Mammary epithelial cell (primary cell): ENCODE results near the gene ACY1.

Experiments
- EZH2 ChIP-seq: IDR thresholded peaks from 2 replicates; pipeline ENCODE4 v1.6.1; 2012; ENCODE audit warnings: low read length, inconsistent platforms, borderline replicate concordance
- TF ChIP-seq, protein P1 (sequence below), 2 donors: IDR thresholded peaks in 1 of 2; conservative IDR thresholded peaks in 1 of 2; 2 replicates each; pipeline ENCODE4 v1.5.1; 2011 to 2012; ENCODE audit warnings: inconsistent platforms in 2 of 2, low read length in 2 of 2, mild to moderate bottlenecking in 2 of 2, control low read depth in 1 of 2, low read depth in 1 of 2; ENCODE audit not compliant: insufficient read depth in 1 of 2; ENCODE audit errors: extremely low read depth in 1 of 2

DNA sequence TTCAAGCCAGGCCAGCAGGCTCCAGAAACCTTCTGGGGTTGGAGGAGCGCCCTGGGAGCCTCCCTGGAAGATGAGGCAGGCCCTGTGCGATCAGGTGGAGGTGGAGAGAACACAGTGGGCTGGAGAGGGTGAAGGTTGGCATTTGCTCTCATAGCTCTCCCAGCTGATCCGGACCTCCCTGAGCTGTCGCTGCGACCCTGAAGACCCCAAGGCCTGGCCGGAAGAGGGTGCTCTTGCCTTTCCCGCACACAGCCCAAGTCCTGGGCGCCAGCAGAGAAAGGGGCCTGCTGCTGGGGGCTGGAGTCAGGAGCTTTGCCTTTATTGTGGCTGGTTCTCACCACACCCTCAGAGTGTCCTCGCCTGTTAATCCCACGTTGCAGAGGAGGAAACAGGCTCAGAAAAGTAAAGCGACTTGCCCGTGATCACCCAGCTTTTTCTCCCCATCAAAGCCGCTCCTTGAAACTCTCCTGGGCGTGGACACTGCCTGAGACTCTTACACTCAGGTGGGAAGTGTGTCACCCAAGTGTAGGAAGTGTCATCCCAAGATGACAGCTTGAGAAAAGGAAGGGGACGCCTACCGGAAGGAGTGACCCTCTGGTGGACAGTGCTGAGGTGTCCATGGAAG lies 20.9 kb downstream of the ACY1 start:
- no peak for TF ChIP-seq EZH2
- TF ChIP-seq, protein P1, sequence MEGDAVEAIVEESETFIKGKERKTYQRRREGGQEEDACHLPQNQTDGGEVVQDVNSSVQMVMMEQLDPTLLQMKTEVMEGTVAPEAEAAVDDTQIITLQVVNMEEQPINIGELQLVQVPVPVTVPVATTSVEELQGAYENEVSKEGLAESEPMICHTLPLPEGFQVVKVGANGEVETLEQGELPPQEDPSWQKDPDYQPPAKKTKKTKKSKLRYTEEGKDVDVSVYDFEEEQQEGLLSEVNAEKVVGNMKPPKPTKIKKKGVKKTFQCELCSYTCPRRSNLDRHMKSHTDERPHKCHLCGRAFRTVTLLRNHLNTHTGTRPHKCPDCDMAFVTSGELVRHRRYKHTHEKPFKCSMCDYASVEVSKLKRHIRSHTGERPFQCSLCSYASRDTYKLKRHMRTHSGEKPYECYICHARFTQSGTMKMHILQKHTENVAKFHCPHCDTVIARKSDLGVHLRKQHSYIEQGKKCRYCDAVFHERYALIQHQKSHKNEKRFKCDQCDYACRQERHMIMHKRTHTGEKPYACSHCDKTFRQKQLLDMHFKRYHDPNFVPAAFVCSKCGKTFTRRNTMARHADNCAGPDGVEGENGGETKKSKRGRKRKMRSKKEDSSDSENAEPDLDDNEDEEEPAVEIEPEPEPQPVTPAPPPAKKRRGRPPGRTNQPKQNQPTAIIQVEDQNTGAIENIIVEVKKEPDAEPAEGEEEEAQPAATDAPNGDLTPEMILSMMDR (conservative IDR thresholded peaks at IDR 0.05 in 1 of 2, IDR thresholded peaks at IDR 0.05 in 1 of 2; ENCODE audit: extremely low read depth in 1 of 2, insufficient read depth in 1 of 2, low read depth in 1 of 2, low read length in 2 of 2): peak; percentile 41 to 63
